Measurements from ENCODE around the gene CAND2. TPM values are rescaled to one million over a fixed set of nuclear protein-coding genes. Genes with fewer than 3 reads are reported as not detected.

CAND2 gene
- total and polyA plus RNA-seq, 2 of the 8 experiments (the other 6 are each of a cell fraction or from before 2014, with no cell fraction given) = 8.7 TPM

DNA sequence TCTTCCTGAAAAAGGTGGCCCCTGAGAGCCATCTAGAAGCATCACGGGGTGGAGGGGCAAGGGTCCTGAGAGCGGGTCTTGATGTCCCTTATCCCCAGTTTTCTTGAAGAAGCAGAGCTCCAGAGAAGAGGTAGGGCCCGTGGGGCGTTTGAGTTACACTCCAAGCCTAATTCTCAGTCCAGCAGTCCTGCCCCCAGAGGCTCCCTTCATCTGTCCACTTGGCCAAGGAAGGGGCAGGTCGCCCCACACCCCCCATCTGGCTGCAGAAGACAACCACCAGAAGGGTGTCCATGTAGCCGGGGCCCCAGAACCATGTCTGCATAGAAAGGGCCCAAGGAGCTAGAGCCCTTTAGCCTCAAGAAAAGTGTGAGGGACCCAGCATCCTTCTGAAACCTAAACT lies 70.4 kb downstream of the CAND2 start:
- no peaks in the 10 kb centered on the region for H3K79me1 ChIP-seq (ENCODE audit: low read depth, low read length)
- no peak overlapping the region for H3K23ac ChIP-seq (ENCODE audit: insufficient read length)
- no peak overlapping the region for H4K91ac ChIP-seq (replicated peaks; ENCODE audit: insufficient read length, low read length)
- CTCF ChIA-PET (ENCODE audit: partially characterized antibody) = interaction anchor here (1.1 to 21.3 kb wide), 6 partner anchors 12 to 117 kb away, joined by 3 to 353 read pairs (median 8); no protein-coding TSS in a partner anchor
- no peak overlapping the region for H2BK15ac ChIP-seq (ENCODE audit: low read length)
- POLR2A ChIA-PET (ENCODE audit: partially characterized antibody) = interaction anchor here (0.6 to 22.9 kb wide), 3 partner anchors 19 to 30 kb away, joined by 3 to 314 read pairs (median 3); partner anchors contain the start of gene RPL32
- no peak overlapping the region for H3K9ac ChIP-seq (replicated peaks in 1 of 4; ENCODE audit: extremely low read depth in 1 of 4, low read depth in 3 of 4, low read length in 3 of 4)
- H3K4me2 ChIP-seq (ENCODE audit: insufficient read depth in 1 of 2, low read depth in 2 of 2, low read length in 2 of 2) = no peak overlapping the region
- no peak overlapping the region for H2AK5ac ChIP-seq (ENCODE audit: low read depth, low read length)
- no peak for FAIRE-seq
- H3K36me3 ChIP-seq (ENCODE audit: control insufficient read depth in 2 of 4, insufficient read depth in 4 of 4, low read length in 3 of 4) = no peaks in the 10 kb centered on the region
- H3K4me1 ChIP-seq (replicated peaks in 1 of 4; ENCODE audit: control insufficient read depth in 3 of 4, insufficient read depth in 4 of 4, low read length in 3 of 4) = peaks cover 0 to 2% (median 2%) of the 10 kb centered on the region in 4 experiments; a peak in 3 of 7 replicates
- H3K23me2 ChIP-seq (ENCODE audit: low read depth, low read length) = peaks cover 4% of the 10 kb centered on the region; the same call in 1 of the 2 replicates
- no peak overlapping the region for H2BK5ac ChIP-seq (ENCODE audit: low read depth, low read length)
- no peak overlapping the region for H3K4ac ChIP-seq (replicated peaks; ENCODE audit: insufficient read length, low read depth, low read length)
- H3K9me3 ChIP-seq (ENCODE audit: insufficient read depth in 2 of 2, low read depth in 1 of 2, low read length in 1 of 2) = no peaks in the 10 kb centered on the region
- no peaks in the 10 kb centered on the region for H4K20me1 ChIP-seq (replicated peaks in 1 of 2; ENCODE audit: control insufficient read depth in 1 of 2, insufficient read depth in 2 of 2, low read length in 2 of 2)
- H2BK20ac ChIP-seq (ENCODE audit: low read length) = no peak overlapping the region
- no peak overlapping the region for H4K5ac ChIP-seq (ENCODE audit: insufficient read length, low read depth, low read length)
- no peak for DNase-seq (ENCODE audit: low read depth in 1 of 2, low spot score in 2 of 2)
- peaks cover 0 to 5% (median under 1%) of the 10 kb centered on the region in 4 experiments; a peak in 3 of 7 replicates for H3K27me3 ChIP-seq (replicated peaks in 1 of 4; ENCODE audit: control insufficient read depth in 3 of 4, extremely low read depth in 1 of 4, insufficient read depth in 3 of 4, low read length in 3 of 4)
- TF ChIP-seq SP1 (IDR thresholded peaks at IDR 0.05; ENCODE audit: low read depth, low read length) = no peak
- TF ChIP-seq EP300 (IDR thresholded peaks at IDR 0.05; ENCODE audit: borderline replicate concordance in 1 of 2, low read depth in 2 of 2, low read length in 2 of 2) = no peak
- TF ChIP-seq EZH2 (IDR thresholded peaks at IDR 0.05; ENCODE audit: low read depth, low read length, severe bottlenecking) = no peak
- TF ChIP-seq CREB1 (IDR thresholded peaks at IDR 0.05) = no peak
- H2BK120ac ChIP-seq (replicated peaks; ENCODE audit: low read depth, low read length) = no peak overlapping the region
- WGBS, 2 experiments (ENCODE audit: extremely low coverage in 1 of 2, insufficient coverage in 1 of 2, insufficient read length in 1 of 2, insufficient replicate concordance in 2 of 2, low coverage in 1 of 2, low lambda C conversion rate in 2 of 2, missing lambda C conversion rate in 1 of 2) = 76% methylated on average over 4 of the region's 6 CpGs; no CpG with 5 or more reads in 1 of the 2 experiments
- H3K79me2 ChIP-seq (ENCODE audit: control insufficient read depth in 1 of 2, insufficient read depth in 2 of 2, low read length in 2 of 2) = no peaks in the 10 kb centered on the region
- no peak overlapping the region for H3K14ac ChIP-seq (ENCODE audit: insufficient read length)
- no peak overlapping the region for H3K27ac ChIP-seq (ENCODE audit: low read depth, low read length)
- H3K56ac ChIP-seq (replicated peaks; ENCODE audit: insufficient read length, low read depth, low read length) = no peak overlapping the region
- no peak overlapping the region for H3K4me3 ChIP-seq (ENCODE audit: extremely low read depth in 1 of 4, insufficient read depth in 2 of 4, low read depth in 3 of 4, low read length in 4 of 4)
- no peak overlapping the region for H4K8ac ChIP-seq (ENCODE audit: extremely low read depth, insufficient read depth, low read length)
- H2BK12ac ChIP-seq (ENCODE audit: low read depth, low read length) = no peak overlapping the region
- H2AFZ ChIP-seq (ENCODE audit: low read length) = no peak overlapping the region
- no peak overlapping the region for H3K18ac ChIP-seq (ENCODE audit: extremely low read depth, low read length)

Measured in H1 (cell line).